Raji (cell line): ENCODE results near the gene ZNF622.

ENCODE experiments used
- POLR2A ChIP-seq: IDR thresholded peaks from 2 replicates; pipeline ENCODE4 v1.6.1; 2011; ENCODE audit warnings: low read depth, low read length, control low read depth; ENCODE audit not compliant: insufficient read depth

ZNF622 gene

GRCh38 chr5:16465544-16466432 lies at the start of gene ZNF622:
ZNF622 (minus strand) TSS chr5:16465800; CDS start chr5:16465665, 135 bp downstream.
- peak; percentile 98 for TF ChIP-seq POLR2A

- no peak for TF ChIP-seq POLR2A
Measured at GRCh38 chr5:16510098-16510497, 44.5 kb upstream of the ZNF622 start.

- no peak for TF ChIP-seq POLR2A
Measured at GRCh38 chr5:16508730-16509531, 43.3 kb upstream of the ZNF622 start.

GRCh38 chr5:16507716-16508115 lies 42.1 kb upstream of the ZNF622 start:
- TF ChIP-seq POLR2A: no peak

- TF ChIP-seq POLR2A: no peak
Measured at GRCh38 chr5:16505904-16506303, 40.3 kb upstream of the ZNF622 start.

- TF ChIP-seq POLR2A: no peak
Measured at GRCh38 chr5:16505140-16505891, 39.7 kb upstream of the ZNF622 start.

- no peak for TF ChIP-seq POLR2A
Measured at GRCh38 chr5:16504571-16504970, 39.0 kb upstream of the ZNF622 start.

GRCh38 chr5:16502866-16503265 lies 37.3 kb upstream of the ZNF622 start:
- no peak for TF ChIP-seq POLR2A

GRCh38 chr5:16500024-16500423 lies 34.4 kb upstream of the ZNF622 start:
- TF ChIP-seq POLR2A: no peak

- no peak for TF ChIP-seq POLR2A
Measured at GRCh38 chr5:16497546-16497945, 31.9 kb upstream of the ZNF622 start.

GRCh38 chr5:16493261-16493660 lies 27.7 kb upstream of the ZNF622 start:
- TF ChIP-seq POLR2A: no peak

- no peak for TF ChIP-seq POLR2A
Measured at GRCh38 chr5:16492398-16493140, 27.0 kb upstream of the ZNF622 start.

- no peak for TF ChIP-seq POLR2A
Measured at GRCh38 chr5:16490911-16491310, 25.3 kb upstream of the ZNF622 start.

GRCh38 chr5:16489322-16489791 lies 23.8 kb upstream of the ZNF622 start:
- TF ChIP-seq POLR2A: no peak

GRCh38 chr5:16487456-16487855 lies 21.9 kb upstream of the ZNF622 start:
- no peak for TF ChIP-seq POLR2A

- no peak for TF ChIP-seq POLR2A
Measured at GRCh38 chr5:16486711-16487111, 21.1 kb upstream of the ZNF622 start.
